ENCODE data around the gene EMCN. TPM values are rescaled to one million over a fixed set of nuclear protein-coding genes. Genes with fewer than 3 reads are reported as not detected.
"Not testable (repeated sequence)": the region's sequence is repeated elsewhere in the genome, so short reads cannot be mapped to it uniquely, and the experiment has no call there.

Gene EMCN, protein sequence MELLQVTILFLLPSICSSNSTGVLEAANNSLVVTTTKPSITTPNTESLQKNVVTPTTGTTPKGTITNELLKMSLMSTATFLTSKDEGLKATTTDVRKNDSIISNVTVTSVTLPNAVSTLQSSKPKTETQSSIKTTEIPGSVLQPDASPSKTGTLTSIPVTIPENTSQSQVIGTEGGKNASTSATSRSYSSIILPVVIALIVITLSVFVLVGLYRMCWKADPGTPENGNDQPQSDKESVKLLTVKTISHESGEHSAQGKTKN
- total RNA-seq (2014; rRNA removed; shearing (Covaris generic)): not detected in 2 replicates
- polyA plus RNA-seq (2015; cell fraction: cytosol; rRNA removed): not detected in 2 replicates
- polyA plus RNA-seq (2015; cell fraction: nucleus; rRNA removed): not detected in 2 replicates

DNA sequence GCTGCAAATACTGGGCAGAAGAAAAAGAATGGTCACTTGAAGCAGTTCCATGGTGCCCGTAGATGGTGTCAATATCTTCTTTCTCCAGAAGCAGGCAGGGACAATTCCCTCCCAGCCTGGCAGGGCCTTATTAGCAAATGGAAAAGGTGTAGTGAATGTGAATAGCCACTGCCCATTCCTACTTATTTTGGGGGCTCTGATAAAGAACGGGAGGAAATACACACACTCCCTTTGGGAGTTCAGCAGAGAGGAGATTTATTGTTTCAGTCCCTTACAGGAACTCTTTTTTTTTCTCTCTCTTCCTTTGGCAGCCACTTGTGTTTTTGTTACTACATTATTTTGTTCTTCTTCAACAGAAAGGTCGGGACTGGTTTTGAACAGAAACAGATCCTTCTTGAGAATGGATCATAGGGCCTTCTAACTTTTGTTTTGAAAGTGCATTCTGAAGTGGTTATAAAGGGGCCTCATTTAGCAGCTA lies at the start of gene EMCN:
Gene EMCN, minus strand, starts transcription at position 159 of the 478 bp plus-strand sequence. Its CDS starts 108 bp downstream, at position 51.
- in situ Hi-C loops (cut with HindIII; ENCODE audit: low pct_unique_long_range_greater_than_20kb, low sequenced_read_pairs): no loop called here
- no peak for DNase-seq (ENCODE audit: low read depth, low spot score)

DNA sequence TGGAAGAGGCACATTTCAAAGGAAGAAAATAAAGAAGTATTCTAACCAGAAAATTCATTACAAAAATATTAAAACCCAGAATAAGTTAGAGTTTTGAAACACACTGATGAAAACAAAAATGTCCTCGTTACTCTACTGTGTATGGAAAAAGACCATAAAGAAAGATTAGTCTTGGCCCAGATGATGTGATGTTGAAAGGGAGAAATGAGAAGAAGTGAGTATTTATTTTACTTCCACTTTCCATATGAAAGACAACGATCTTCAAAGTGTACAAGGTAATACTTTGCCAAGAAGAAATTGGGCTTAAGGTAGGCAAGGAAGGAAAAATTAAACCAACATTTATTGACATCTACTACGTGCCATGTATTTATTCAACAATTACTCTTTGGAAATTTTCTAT lies 48.6 kb upstream of the EMCN start:
- no peak for DNase-seq (ENCODE audit: low read depth, low spot score)
- in situ Hi-C loops (cut with HindIII; ENCODE audit: low pct_unique_long_range_greater_than_20kb, low sequenced_read_pairs): no loop called here

DNA sequence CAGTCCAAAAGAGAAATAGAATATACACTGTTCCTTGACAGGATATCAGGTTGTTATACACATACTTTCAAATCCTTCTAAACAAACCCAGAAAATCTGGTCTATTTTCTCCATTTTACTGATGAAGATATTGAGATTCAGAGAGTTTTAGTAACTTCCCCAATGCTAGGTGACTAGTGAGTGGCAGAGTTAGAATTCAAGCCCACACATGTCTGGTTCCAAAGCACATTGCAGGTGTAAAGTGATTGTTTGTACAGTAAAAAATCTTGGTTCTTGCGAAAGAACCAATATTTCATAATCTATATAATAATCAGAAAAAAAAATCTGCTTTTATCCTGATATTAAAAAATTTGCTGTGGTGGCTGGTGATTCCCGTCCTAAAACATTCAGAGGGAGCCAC lies 39.5 kb upstream of the EMCN start:
- in situ Hi-C loops (cut with HindIII; ENCODE audit: low pct_unique_long_range_greater_than_20kb, low sequenced_read_pairs): no loop called here
- DNase-seq (ENCODE audit: low read depth, low spot score): no peak

DNA sequence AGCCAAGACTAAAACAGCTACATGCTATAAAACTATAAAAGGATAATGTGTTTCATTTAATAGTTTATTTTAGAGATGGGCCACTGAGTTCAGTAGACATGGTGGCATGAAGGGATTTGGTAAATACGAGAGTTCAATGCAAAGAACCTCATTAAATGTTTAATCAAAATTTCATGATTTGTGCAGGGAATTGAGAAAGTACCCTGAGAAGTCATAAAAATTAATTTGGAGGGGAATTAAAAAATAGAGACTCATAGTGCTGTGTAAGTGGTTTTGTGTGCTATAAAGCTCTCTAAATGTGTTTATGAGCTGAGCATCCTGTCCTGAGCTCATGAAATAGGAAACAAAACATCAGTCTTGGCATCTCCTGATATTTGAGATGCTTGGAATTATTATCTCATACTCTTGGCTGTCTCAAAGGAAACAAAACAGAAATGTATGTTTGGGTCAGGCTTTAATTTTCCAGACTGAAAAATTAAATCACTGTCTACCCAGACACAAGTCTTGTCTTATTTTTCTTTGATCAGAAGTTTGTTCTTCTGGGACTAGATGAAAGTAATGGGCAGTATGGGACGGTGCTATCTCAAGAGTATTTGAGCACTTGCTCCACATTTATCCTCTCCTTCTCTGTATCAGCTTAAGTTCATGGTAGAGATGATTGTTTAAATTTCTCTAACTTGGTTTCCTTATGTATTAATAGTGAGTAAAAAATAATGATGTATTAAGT lies 38.0 kb upstream of the EMCN start:
- in situ Hi-C loops (cut with HindIII; ENCODE audit: low pct_unique_long_range_greater_than_20kb, low sequenced_read_pairs): no loop called here
- no peak for DNase-seq (ENCODE audit: low read depth, low spot score)

DNA sequence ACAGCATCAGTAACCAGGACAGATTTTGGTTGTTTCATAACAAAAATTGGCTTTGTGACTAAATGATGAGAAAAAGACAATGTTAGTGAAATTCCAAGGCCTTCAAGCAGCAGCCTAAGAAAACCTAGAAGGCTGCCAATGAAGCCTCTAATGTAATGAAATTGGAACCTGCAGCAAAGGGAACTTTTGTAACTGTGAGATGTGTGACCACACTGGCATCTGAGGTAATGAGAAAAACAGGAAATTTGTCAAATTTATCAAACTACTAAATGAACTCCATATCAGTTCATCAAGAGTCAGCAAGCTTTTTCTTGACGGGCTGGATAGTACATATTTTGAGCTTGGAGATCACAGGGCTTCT lies 30.4 kb upstream of the EMCN start:
- in situ Hi-C loops (cut with HindIII; ENCODE audit: low pct_unique_long_range_greater_than_20kb, low sequenced_read_pairs): no loop called here
- DNase-seq (ENCODE audit: low read depth, low spot score): no peak

DNA sequence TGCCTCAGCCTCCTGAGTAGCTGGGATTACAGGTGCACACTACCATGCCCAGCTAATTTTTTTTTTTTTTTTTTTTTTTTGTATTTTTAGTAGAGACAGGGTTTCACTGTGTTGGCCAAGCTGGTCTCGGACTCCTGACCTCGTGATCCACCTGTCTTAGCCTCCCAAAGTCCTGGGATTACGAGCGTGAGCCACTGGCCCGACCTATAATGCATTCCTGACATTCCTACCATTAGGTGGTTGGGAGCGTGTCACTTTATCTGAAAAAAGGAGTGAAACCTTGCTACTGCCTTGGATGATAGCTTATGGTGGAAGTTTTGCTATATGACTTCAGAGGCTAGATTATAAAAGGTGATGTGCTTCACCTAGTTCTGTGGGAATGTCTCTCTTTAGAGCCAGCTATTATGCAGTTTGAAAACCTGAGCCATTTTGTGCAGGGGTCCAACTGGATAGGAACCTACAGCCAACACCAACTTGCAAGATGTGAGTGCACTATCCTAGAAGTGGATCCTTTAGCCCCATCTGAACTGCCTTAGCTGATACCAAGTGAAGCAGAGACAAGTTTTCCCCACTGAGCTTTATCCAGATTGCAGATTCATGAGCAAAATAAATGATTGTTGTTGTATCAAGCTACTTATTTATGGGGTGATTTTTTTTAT lies 29.8 kb upstream of the EMCN start:
- DNase-seq (ENCODE audit: low read depth, low spot score): no peak
- in situ Hi-C loops (cut with HindIII; ENCODE audit: low pct_unique_long_range_greater_than_20kb, low sequenced_read_pairs): no loop called here

DNA sequence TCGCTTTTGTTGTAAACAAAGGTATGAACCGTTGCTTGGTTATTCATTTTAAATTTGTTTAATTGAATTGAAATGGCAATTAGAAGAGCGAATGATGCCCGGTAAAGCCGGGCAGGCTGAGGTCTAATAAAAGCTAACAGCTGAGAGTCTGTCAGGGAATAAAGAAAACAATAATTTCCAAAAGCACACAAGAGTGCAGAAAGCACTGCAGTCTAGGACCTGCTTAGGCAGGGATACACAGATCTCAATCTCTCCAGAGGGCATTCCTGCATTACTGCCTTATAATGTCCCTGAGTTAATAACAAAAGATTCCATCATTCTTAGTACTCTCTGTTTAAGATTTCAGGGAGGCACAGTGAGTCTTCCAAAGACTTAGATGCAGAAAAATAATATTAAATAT lies 27.6 kb upstream of the EMCN start:
- in situ Hi-C loops (cut with HindIII; ENCODE audit: low pct_unique_long_range_greater_than_20kb, low sequenced_read_pairs): no loop called here
- DNase-seq (ENCODE audit: low read depth, low spot score): no peak

DNA sequence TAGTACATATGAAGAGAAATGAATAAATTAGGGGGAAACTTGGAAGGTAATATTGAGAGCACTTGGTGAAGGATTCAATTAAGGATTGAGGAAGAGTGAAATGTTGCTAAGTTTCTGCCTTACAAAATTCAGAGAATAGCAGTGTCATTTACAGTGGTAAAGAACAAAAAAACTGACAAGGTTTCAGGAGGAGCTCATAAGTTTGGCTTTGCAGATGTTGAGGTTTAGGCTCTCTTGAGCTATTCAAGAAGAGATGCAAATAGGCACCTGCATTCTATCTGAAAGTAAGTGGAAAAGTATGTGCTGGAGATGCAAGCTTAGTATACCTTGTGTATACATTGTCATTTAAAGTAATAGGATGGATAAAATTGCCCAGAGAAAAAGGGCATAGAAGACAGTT lies 22.3 kb upstream of the EMCN start:
- no peak for DNase-seq (ENCODE audit: low read depth, low spot score)
- in situ Hi-C loops (cut with HindIII; ENCODE audit: low pct_unique_long_range_greater_than_20kb, low sequenced_read_pairs): no loop called here

DNA sequence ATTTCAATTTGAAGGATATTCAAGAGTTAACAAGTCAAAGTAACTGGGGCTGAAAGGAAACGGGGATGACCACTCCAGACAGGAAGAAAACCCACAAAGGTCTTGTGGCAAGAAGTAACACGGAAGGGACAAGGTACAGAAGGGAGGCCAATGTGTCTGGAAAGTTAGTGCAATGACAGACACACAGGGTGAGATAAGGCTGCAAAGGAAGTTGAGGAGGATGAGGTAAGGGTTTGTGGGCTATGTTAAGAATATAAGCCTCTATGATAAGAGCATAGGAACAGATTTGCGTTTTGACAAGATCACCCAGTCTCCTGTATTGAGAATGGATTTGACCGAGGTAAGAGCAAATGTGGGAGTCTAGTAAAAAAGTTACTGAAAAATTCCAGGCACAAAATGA lies 21.9 kb upstream of the EMCN start:
- in situ Hi-C loops (cut with HindIII; ENCODE audit: low pct_unique_long_range_greater_than_20kb, low sequenced_read_pairs): no loop called here
- DNase-seq (ENCODE audit: low read depth, low spot score): no peak

DNA sequence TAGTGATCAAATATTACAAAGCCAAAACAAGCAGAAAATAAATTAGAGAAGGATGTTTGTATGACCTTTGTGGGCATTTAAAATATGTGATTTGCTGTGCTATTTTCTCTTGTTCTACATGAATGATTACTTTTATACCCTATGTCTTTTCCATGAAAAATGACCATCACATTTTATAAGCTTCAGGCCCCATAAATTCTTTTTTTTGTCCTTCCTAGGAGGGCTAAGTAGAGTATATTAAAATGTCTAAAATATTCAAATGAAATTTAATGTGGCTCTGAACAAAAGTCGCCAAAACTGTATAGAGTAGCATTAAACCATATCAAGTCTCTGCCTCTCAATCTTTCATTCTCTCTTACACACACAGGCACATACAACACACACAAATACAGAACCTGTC lies 15.9 kb upstream of the EMCN start:
- in situ Hi-C loops (cut with HindIII; ENCODE audit: low pct_unique_long_range_greater_than_20kb, low sequenced_read_pairs): no loop called here
- no peak for DNase-seq (ENCODE audit: low read depth, low spot score)

DNA sequence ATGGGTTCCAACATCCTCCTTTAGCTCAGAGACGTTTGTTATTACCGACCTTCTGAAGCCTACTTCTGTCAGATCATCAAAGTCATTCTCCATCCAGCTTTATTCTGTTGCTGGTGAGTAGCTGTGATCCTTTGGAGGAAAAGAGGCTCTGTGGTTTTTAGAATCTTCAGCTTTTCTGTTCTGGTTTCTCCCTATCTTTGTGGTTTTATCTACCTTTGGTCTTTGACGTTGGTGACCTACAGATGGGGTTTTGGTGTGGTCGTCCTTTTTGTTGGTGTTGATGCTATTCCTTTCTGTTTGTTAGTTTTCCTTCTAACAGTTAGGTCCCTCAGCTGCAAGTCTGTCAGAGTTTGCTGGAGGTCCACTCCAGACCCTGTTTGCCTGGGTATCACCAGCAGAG lies 12.3 kb upstream of the EMCN start:
- DNase-seq (ENCODE audit: low read depth, low spot score); in situ Hi-C loops (cut with HindIII; ENCODE audit: low pct_unique_long_range_greater_than_20kb, low sequenced_read_pairs): not testable (repeated sequence)

DNA sequence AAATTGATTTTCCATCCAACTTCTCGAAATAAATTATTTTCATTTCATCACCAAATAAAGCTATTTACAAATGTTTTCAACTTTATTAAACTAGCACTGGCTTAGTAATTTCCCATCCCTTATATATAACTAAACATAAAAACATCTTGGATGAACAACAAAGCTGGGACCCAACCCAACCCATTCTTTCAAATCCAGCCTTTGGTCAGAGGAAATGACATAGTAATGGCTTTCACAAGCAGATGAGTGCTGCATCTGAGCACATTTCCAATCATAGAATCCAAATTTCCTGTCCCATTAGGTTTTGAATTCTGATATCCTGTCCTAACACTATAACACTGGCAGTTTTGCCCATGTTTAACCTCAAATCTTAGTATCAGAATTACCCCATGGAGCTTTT lies 7.9 kb upstream of the EMCN start:
- in situ Hi-C loops (cut with HindIII; ENCODE audit: low pct_unique_long_range_greater_than_20kb, low sequenced_read_pairs): no loop called here
- no peak for DNase-seq (ENCODE audit: low read depth, low spot score)

DNA sequence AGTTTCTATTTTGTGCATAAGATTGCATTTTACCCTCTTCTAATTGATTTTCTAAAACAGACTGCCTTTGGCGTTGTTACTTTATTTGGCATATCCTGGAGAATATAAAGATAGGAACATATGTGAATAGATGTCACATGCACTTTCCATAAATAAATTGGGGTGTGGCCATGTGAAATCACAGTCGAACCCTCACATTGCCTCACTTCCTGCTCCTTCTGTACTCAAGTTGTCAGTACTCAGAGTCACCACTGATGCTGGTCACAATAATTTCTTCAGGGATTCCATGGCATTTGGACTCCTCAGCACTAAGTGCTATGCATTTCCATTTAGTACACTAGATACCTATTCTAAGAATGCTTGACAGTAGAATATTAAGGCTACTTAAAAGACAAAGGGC lies 1.4 kb upstream of the EMCN start:
- in situ Hi-C loops (cut with HindIII; ENCODE audit: low pct_unique_long_range_greater_than_20kb, low sequenced_read_pairs): no loop called here
- no peak for DNase-seq (ENCODE audit: low read depth, low spot score)

DNA sequence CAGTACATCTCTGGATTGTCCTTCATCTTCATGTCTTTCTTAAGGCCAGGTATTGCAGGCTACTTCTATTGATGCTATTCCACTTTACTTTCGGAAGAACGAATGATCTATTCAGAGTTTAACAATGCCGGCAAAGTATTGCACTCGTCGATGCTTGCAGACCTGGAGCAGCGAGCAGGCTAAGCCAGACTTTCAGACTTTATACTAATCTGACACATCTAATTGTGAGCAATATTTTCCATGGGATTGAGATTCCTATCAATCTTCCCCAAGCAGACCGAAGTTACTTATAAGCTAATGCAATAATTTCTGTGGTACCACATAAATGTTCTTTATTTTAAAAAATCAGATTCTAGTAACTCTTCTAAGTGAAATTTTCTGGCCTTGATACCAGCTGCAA lies 1.6 kb downstream of the EMCN start:
- DNase-seq (ENCODE audit: low read depth, low spot score): no peak
- in situ Hi-C loops (cut with HindIII; ENCODE audit: low pct_unique_long_range_greater_than_20kb, low sequenced_read_pairs): no loop called here

DNA sequence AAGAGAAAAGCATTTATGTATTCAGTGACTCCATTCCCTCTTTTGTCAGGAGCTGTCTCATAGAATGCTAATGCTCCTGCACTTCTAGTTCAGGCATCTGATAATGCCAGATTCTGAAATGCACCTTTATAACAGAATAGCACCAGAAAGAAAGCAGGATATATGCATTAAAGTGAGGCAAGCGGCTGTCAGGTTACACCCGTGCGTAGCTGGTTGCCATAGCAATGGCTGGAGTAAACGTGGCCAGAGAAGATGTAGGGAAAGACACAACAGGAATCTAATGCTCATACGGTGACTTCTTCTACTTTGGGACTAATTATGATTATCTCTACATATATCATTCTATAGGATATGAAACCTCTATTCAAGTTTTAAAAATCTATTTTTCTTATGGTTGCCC lies 5.9 kb downstream of the EMCN start:
- DNase-seq (ENCODE audit: low read depth, low spot score): no peak
- in situ Hi-C loops (cut with HindIII; ENCODE audit: low pct_unique_long_range_greater_than_20kb, low sequenced_read_pairs): no loop called here

DNA sequence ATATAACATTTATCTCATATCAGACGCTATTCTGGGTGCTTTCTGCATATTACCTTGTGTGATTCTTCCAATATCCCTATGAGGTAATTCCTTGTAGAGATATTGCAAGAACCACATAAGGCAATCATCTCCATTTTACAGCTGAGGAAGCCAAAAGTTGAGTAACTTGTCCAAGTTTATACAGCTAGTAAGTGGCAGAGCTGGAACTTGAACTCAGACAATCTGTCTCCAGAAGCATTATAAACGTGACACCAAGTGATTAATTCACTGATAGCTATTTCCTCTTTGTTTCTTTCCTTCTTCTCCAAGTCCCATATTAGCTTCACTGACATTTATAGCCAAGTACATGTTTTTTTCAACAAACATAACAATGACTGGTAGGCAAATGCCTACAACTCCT lies 7.3 kb downstream of the EMCN start:
- in situ Hi-C loops (cut with HindIII; ENCODE audit: low pct_unique_long_range_greater_than_20kb, low sequenced_read_pairs): no loop called here
- DNase-seq (ENCODE audit: low read depth, low spot score): no peak

DNA sequence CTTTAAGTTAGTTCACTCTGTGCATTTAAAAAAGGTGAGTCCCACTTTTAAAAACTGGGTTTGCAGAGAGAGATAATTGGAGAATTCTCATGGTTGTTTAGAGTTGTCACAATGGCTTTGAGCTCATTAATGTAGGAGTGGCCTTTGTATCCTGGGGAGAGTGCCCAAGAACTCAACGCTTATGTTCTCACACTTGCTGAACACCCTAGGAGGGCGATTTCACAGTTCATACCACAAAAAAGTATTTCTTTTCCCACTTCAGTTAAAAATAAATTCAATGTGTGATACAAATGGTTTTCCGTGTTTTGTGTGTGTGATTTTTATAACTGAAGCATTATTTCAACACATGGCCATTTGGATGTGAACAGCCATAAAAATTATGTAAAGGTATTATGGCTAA lies 8.4 kb downstream of the EMCN start:
- DNase-seq (ENCODE audit: low read depth, low spot score): no peak
- in situ Hi-C loops (cut with HindIII; ENCODE audit: low pct_unique_long_range_greater_than_20kb, low sequenced_read_pairs): no loop called here

DNA sequence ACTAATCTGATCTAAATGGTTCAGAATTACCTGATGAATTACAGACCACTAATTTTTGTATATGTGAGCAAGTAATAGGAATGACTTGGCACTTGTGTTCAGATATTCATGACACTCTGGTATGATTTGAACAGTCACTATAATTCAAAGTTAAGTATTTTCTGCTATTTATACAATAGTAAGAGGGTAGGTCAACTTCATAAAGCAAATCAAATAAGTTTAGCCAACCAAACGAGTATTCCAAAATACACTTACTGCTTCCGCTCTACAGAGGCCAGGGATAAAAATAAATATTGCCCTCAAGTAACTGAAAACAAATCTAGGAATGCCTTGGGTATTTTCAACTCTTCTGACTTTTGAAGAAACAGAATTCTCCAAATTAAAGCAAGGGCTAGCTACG lies 9.1 kb downstream of the EMCN start:
- in situ Hi-C loops (cut with HindIII; ENCODE audit: low pct_unique_long_range_greater_than_20kb, low sequenced_read_pairs): no loop called here
- no peak for DNase-seq (ENCODE audit: low read depth, low spot score)

Measured in SK-MEL-5 (cell line).